Peyer's patch (tissue), 4 donors: ENCODE results near the gene GH2. TPM values are rescaled to one million over a fixed set of nuclear protein-coding genes. Genes with fewer than 3 reads are reported as not detected.
"Not testable (repeated sequence)": the region's sequence is repeated elsewhere in the genome, so short reads cannot be mapped to it uniquely, and the experiment has no call there.

Experiments
- DNase-seq, 3 donors: peaks; one replicate each; pipeline ENCODE4 v3.0.0-alpha.2; 2017 to 2019
- H3K27ac ChIP-seq, 4 donors: fragments of 200-600 bp; sonication (generic); one replicate each; pipeline ENCODE4 v1.5.1; 2016 to 2019
- H3K27me3 ChIP-seq, 2 donors: fragments of 200-600 bp; sonication (generic); one replicate each; pipeline ENCODE4 v1.5.1; 2019
- H3K36me3 ChIP-seq, 3 donors: fragments of 200-600 bp; sonication (generic); one replicate each; pipeline ENCODE4 v1.5.1; 2016 to 2019
- H3K4me1 ChIP-seq, 4 donors: fragments of 200-600 bp; sonication (generic); one replicate each; pipeline ENCODE4 v1.5.1; 2016 to 2019
- H3K4me3 ChIP-seq, 4 donors: fragments of 200-600 bp; sonication (generic); 1 replicate in 3 of 4; 2 replicates in 1 of 4; pipeline ENCODE4 v1.5.1; 2016 to 2019; ENCODE audit warnings: mild to moderate bottlenecking in 1 of 4
- H3K9me3 ChIP-seq, 4 donors: fragments of 200-600 bp; sonication (generic); one replicate each; pipeline ENCODE4 v1.5.1; 2016 to 2019; ENCODE audit warnings: mild to moderate bottlenecking in 1 of 4
- CTCF ChIP-seq, 6 experiments: fragments of 450-650 bp in 4 of 6; fragments of 200-600 bp in 2 of 6; sonication (generic) in 1 of 6; IDR thresholded peaks; one replicate each; pipeline ENCODE4 v1.5.1; 2017 to 2019; ENCODE audit warnings: antibody characterized with exemption in 6 of 6, mild to moderate bottlenecking in 3 of 6, moderate library complexity in 1 of 6
- POLR2A ChIP-seq, 2 donors: fragments of 450-650 bp; IDR thresholded peaks; one replicate each; pipeline ENCODE4 v1.5.1; 2017; ENCODE audit warnings: antibody characterized with exemption in 2 of 2, mild to moderate bottlenecking in 2 of 2, moderate library complexity in 2 of 2
- total RNA-seq, 4 donors: library from RNA; depleted of rRNA; stranded (reverse); fragments of >200 nt; gene quantifications; one replicate each; pipeline ENCODE4 v1.1.0, GENCODE V29; 2016

GH2 gene
- total RNA-seq, 4 donors from 2014 or later, result not detected

DNA sequence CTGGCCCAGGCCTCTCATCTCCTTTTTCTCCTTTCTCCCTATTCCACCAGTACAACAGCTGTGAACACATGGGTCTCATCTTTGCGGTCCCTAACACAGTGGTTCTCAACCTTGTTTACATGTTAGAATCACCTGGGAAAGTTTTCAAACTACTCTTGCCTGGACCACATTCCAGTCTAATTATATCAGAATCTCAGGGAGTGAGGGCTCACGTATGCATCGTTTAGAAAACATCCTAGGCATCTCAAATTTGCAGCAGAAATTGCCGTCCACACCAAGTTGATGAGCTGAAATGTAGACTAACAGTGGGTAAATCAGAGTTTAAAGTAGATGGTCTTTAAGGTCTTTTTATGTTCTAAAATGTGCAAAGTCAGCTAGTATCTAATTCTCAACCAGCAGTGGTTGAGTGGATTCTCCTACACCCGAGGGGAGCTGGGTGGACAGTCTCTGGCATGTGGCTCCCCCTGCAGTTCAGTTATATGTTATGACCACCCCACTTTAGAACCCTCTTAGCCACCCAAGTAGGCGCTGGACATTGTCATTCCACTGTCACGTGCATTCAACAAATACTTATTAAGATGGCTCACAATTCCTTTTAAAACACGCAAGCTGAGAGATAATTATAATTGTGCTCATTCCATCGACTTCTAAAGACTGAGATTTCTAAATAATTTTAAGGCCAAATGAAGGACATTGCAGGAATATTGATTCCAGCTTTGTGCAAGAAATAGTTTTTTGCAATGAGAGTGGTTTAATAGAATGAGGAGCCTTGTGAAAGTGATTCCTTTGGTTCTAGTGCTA is 12.1 kb downstream of the GH2 start:
- DNase-seq, H3K4me3 ChIP-seq, H3K36me3 ChIP-seq, H3K27ac ChIP-seq, H3K4me1 ChIP-seq, H3K9me3 ChIP-seq, H3K27me3 ChIP-seq: not testable (repeated sequence)

DNA sequence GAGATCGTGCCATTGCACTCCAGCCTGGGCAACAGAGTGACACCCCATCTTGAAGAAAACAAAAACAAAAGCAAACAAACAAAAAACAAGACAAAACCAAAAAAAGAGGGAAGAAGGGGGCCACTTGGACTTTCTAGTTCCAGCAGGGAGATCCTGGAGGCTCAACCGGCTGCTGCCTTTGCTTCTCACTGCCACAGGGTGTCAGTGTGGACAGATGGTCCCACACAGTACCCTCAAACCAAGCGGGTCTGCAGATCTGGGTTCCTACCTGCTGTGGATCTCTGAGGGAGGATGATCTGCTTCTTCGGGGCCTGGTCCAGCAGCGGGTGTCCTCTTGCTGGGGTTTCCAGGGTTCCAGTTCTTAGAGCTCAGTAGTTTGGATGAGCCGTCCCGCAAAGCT is 15.1 kb downstream of the GH2 start:
- H3K27ac ChIP-seq, DNase-seq, H3K4me3 ChIP-seq, H3K36me3 ChIP-seq, H3K9me3 ChIP-seq, H3K27me3 ChIP-seq, H3K4me1 ChIP-seq: not testable (repeated sequence)

DNA sequence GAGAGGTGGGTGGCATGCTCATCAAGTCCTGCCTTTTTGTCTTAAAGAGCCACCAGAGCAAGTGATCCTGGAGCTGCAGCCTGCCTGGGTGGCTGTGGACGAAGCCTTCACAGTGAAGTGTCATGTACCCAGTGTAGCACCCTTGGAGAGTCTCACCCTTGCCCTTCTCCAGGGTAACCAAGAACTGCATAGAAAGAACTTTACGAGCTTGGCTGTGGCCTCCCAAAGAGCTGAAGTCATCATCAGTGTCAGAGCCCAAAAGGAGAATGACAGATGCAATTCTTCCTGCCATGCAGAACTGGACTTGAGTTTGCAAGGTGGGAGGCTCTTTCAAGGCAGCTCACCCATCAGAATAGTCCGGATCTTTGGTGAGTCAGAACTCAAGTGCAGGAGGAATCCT is 22.5 kb downstream of the GH2 start:
- no peak overlapping the region for H3K27ac ChIP-seq
- TF ChIP-seq CTCF (IDR thresholded peaks at IDR 0.05) (no peak), POLR2A (IDR thresholded peaks at IDR 0.05) (no peak)
- H3K27me3 ChIP-seq, result no peaks in the 10 kb centered on the region
- DNase-seq, result no peak
- no peak overlapping the region for H3K4me3 ChIP-seq
- no peaks in the 10 kb centered on the region for H3K36me3 ChIP-seq
- no peaks in the 10 kb centered on the region for H3K9me3 ChIP-seq
- H3K4me1 ChIP-seq, result no peaks in the 10 kb centered on the region

- H3K9me3 ChIP-seq, H3K4me3 ChIP-seq: not testable (repeated sequence)
Measured at GRCh38 chr17:63856425-63856824, 25.3 kb downstream of the GH2 start.

DNA sequence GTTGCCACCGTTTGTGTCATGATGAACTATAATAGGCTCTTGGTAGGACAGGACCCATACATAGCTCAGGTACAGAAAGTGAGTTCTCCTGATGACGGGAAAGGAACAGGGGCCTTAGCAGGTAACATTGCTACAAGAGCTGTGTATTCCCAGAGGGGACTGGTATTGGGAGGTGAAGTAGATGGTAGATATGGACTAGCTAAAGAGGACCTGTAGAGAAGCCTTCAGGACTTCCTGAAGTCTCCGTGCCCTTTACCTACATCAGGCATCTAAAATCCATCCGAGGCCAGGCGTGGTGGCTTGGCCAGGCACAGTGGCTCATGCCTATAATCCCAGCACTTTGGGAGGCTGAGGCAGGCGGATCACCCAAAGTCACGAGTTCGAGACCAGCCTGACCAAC is 26.6 kb downstream of the GH2 start:
- no peaks in the 10 kb centered on the region for H3K27me3 ChIP-seq
- no peak for DNase-seq
- TF ChIP-seq POLR2A (IDR thresholded peaks at IDR 0.05), result no peak
- TF ChIP-seq CTCF (IDR thresholded peaks at IDR 0.05), result no peak
- no peaks in the 10 kb centered on the region for H3K4me1 ChIP-seq
- H3K9me3 ChIP-seq, result no peaks in the 10 kb centered on the region
- no peak overlapping the region for H3K4me3 ChIP-seq
- no peaks in the 10 kb centered on the region for H3K36me3 ChIP-seq
- no peak overlapping the region for H3K27ac ChIP-seq

More at GRCh38 chr17:63856425-63856824, 25.3 kb downstream of the GH2 start:
- H3K4me1 ChIP-seq, H3K27me3 ChIP-seq, H3K27ac ChIP-seq, DNase-seq, H3K36me3 ChIP-seq: not testable (repeated sequence)

DNA sequence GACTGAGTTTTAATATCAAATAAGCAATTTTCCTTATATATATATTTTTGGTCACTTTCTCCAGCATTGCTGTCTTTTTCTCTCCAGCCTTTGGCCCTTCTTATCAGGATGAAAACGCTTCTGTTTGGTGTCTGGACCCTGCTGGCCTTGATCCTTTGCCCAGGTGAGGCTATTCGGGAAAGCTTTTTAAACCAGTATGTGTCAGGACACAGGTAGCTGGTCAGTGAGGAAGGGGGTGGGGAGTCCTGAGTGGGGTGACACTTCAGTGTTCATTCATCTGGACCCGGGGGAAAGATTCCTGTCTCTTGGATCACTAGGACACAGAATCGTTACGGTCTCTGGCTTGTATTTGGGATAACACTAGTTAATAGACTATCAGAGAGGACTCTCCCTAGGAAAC is 27.0 kb downstream of the GH2 start:
- H3K27me3 ChIP-seq, result no peaks in the 10 kb centered on the region
- TF ChIP-seq POLR2A (IDR thresholded peaks at IDR 0.05) (no peak), CTCF (IDR thresholded peaks at IDR 0.05) (no peak)
- no peaks in the 10 kb centered on the region for H3K9me3 ChIP-seq
- H3K4me1 ChIP-seq, result no peaks in the 10 kb centered on the region
- H3K4me3 ChIP-seq, result no peak overlapping the region
- no peaks in the 10 kb centered on the region for H3K36me3 ChIP-seq
- no peak overlapping the region for H3K27ac ChIP-seq
- no peak for DNase-seq

DNA sequence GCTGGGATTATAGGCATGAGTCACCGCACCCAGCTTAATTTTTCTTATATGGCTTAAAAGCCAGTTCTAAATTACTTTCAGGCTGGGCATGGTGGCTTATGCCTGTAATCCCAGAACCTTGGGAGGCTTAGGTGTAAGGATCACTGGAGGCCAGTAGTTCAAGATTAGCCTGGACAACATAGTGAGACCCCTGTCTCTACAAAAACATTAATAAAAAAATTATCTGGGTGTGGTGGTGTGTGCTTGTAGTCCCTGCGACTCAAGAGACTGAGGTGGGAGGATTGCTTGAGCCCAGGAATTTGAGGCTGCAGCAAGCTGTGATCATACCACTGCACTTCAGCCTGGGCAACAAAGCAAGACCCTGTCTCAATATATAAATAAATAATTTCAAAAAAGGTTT is 28.5 kb downstream of the GH2 start:
- TF ChIP-seq CTCF (IDR thresholded peaks at IDR 0.05) (no peak), POLR2A (IDR thresholded peaks at IDR 0.05) (no peak)

More for the DNA sequence above, 28.5 kb downstream of the GH2 start:
- Histone ChIP-seq H3K4me1 (no peaks in the 10 kb centered on the region), H3K27me3 (no peaks in the 10 kb centered on the region), H3K4me3 (no peak overlapping the region), H3K9me3 (no peaks in the 10 kb centered on the region), H3K27ac (no peak overlapping the region), H3K36me3 (no peaks in the 10 kb centered on the region)
- peak in 1 of 3 donors; percentile 4 for DNase-seq
